ENCODE results near the gene TMEM11.
"Not testable (repeated sequence)": the region's sequence is repeated elsewhere in the genome, so short reads cannot be mapped to it uniquely, and the experiment has no call there.

TMEM11 gene

DNA sequence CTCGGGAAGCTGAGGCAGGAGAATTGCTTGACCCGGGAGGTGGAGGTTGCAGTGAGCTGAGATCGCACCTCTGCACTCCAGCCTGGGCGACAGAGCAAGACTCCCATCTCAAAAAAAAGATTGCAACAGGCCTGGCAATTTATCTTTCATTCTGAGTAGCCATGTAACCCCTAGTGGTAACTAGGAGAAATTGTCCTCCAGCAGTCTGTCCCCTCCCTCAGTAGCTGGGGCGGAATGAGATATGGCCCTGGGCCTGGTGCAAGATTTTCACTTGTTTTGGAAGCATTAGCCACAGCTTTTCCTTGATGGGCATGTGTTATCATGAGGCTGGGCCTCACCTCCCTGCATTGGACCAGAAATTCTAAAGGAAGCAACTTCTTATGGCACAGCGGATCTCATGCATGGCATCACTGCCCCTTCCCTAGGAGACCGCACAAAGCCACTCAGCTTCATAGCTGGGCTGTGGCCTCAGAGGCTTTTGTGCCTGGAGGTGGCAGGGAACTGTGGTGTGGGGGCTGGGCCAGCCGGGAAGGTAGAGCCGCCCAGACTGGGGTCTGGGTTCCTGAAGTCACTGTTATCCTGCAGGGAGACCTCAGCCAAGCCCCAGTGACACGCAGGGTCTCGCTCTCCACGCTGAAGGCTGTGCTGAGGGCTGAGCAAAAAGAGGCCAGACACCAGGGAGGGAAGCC, 25.9 kb upstream of the TMEM11 start:
- H3K9ac ChIP-seq (ENCODE audit: low read length), result no peak overlapping the region
- peaks cover 9% of the 10 kb centered on the region for H3K4me1 ChIP-seq (ENCODE audit: control insufficient read depth, low read depth, low read length)
- H3K4me3 ChIP-seq (ENCODE audit: low read length), result peak overlapping the region; percentile 14
- H3K27me3 ChIP-seq (ENCODE audit: control insufficient read depth, insufficient read depth, low read length), result no peaks in the 10 kb centered on the region
- no peak overlapping the region for H3K27ac ChIP-seq (ENCODE audit: low read length)
- no peaks in the 10 kb centered on the region for H3K36me3 ChIP-seq (ENCODE audit: control insufficient read depth, low read depth, low read length)
- no peaks in the 10 kb centered on the region for H3K9me3 ChIP-seq (ENCODE audit: control insufficient read depth, low read depth, low read length)

DNA sequence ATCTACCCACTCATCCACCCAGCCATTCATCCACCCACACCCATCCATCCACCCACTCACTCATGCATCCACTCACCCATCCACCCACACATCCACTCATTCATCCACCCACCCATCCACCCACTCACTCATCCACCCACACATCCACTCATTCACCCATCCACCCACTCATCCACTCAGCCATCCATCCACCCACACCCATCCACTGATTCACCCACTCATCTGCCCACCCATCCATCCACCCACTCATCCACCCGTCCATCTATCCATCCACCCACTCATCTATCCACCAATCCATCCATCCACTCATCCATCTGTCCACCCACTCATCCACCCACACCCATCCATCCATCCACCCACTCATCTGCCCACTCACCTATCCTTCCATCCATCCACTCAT, 22.0 kb upstream of the TMEM11 start:
- H3K27ac ChIP-seq (ENCODE audit: low read length), result no peak overlapping the region
- peaks cover 9% of the 10 kb centered on the region for H3K4me1 ChIP-seq (ENCODE audit: control insufficient read depth, low read depth, low read length)
- no peaks in the 10 kb centered on the region for H3K9me3 ChIP-seq (ENCODE audit: control insufficient read depth, low read depth, low read length)
- no peaks in the 10 kb centered on the region for H3K27me3 ChIP-seq (ENCODE audit: control insufficient read depth, insufficient read depth, low read length)
- H3K4me3 ChIP-seq (ENCODE audit: low read length), result no peak overlapping the region
- H3K36me3 ChIP-seq (ENCODE audit: control insufficient read depth, low read depth, low read length), result no peaks in the 10 kb centered on the region
- H3K9ac ChIP-seq (ENCODE audit: low read length), result no peak overlapping the region

DNA sequence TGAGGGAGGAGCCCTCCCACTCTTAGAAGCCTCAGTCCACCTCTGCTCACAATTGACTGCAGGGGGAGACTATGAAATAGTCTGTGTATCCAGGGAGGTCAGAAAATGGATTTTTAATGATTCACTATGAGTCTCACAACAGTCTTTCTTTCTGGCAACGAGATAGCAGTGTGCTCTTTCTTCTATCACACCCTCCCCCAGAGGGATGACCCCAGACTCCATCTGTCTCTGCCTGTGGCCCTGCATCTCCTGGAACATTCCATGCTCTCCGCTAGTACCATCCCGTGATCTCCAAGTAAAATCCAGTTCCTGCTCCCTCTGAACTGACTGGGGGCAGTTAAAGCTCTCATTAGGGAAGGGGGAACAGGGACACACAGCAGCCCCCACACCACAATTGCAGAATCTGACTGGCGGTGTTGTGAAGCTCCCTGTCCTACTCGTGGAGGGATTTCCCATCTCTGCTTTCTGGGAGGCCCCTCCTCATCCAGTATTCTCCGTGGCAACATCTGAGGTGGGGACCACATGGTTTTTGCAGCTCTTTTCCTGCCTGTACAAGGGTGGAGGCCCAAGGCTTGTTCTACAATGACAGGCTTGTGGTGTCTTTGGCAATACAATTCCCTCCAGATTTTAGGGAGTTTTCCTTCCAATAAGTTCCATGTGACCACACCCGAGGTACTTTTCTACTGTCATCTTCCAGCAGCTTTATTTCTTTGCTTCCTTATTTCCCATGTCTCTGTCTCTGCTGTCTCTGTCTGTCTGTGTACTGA, 19.8 kb upstream of the TMEM11 start:
- Histone ChIP-seq H3K9ac (ENCODE audit: low read length) (no peak overlapping the region), H3K4me3 (ENCODE audit: low read length) (no peak overlapping the region)

DNA sequence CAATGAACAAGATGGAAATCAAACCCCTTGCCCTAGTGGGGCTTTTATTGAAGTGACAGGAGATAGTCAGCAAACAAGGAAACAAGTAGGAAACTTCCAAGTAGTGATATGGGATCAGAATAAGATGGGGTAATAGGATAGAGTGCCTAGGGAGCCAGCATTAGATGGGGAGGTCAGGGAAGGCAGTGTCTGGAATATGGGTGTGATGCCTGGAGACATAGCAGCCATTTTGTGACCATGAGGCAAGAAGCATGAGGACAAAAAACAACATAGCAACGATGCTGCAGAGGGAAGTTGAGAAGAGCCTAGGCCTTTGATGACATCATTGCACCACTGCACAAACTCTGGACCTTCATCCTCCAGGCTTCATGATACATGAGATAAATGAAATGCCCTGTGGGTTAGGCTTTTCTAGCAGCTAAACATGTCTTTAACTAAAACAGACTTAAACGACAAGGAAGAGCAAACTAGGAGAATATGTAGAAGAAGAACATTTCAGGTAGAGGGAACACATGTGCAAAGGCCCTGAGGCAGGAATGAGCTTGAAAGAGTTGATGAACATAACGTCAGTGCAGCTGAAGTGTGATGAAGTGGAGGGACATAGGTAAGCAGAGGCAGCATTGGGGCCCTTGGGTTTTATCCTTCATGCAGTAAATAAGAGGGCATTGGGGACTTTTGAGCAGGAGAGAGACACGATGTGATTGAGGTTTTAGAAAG, 18.2 kb upstream of the TMEM11 start:
- Histone ChIP-seq H3K27ac (ENCODE audit: low read length) (no peak overlapping the region), H3K9me3 (ENCODE audit: control insufficient read depth, low read depth, low read length) (no peaks in the 10 kb centered on the region), H3K27me3 (ENCODE audit: control insufficient read depth, insufficient read depth, low read length) (no peaks in the 10 kb centered on the region)

More for the DNA sequence above, 19.8 kb upstream of the TMEM11 start:
- H3K9me3 ChIP-seq (ENCODE audit: control insufficient read depth, low read depth, low read length), result no peaks in the 10 kb centered on the region
- H3K36me3 ChIP-seq (ENCODE audit: control insufficient read depth, low read depth, low read length), result no peaks in the 10 kb centered on the region
- H3K27me3 ChIP-seq (ENCODE audit: control insufficient read depth, insufficient read depth, low read length), result no peaks in the 10 kb centered on the region
- no peaks in the 10 kb centered on the region for H3K4me1 ChIP-seq (ENCODE audit: control insufficient read depth, low read depth, low read length)
- no peak overlapping the region for H3K27ac ChIP-seq (ENCODE audit: low read length)

GRCh38 chr17:21231533-21231932, 17.6 kb upstream of the TMEM11 start:
- H3K9me3 ChIP-seq (ENCODE audit: control insufficient read depth, low read depth, low read length), result no peaks in the 10 kb centered on the region
- H3K4me3 ChIP-seq (ENCODE audit: low read length), result no peak overlapping the region
- no peak overlapping the region for H3K9ac ChIP-seq (ENCODE audit: low read length)
- no peak overlapping the region for H3K27ac ChIP-seq (ENCODE audit: low read length)
- no peaks in the 10 kb centered on the region for H3K36me3 ChIP-seq (ENCODE audit: control insufficient read depth, low read depth, low read length)
- no peaks in the 10 kb centered on the region for H3K27me3 ChIP-seq (ENCODE audit: control insufficient read depth, insufficient read depth, low read length)
- no peaks in the 10 kb centered on the region for H3K4me1 ChIP-seq (ENCODE audit: control insufficient read depth, low read depth, low read length)

More for the DNA sequence above, 18.2 kb upstream of the TMEM11 start:
- H3K36me3 ChIP-seq (ENCODE audit: control insufficient read depth, low read depth, low read length), result no peaks in the 10 kb centered on the region
- no peak overlapping the region for H3K9ac ChIP-seq (ENCODE audit: low read length)
- H3K4me1 ChIP-seq (ENCODE audit: control insufficient read depth, low read depth, low read length), result no peaks in the 10 kb centered on the region
- no peak overlapping the region for H3K4me3 ChIP-seq (ENCODE audit: low read length)

DNA sequence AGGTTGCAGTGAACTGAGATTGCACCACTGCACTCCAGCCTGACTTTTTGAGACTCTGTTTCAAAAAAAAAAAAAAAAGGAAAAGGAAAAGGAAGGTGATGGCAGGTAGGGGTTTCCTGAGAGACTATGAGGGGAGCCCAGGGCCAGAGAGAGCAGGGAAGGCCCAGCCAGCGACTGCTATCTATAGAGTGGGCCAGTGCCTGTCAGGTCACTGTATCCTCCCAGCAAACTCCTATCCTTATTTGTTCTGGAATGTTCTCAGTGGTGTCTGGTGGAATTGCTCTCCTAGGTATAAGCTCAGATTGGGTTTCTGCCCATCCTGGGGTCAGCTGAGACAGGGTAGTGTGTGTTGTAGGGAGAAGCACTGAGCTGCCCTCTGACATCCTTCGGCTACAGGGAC, 14.9 kb upstream of the TMEM11 start:
- H3K9me3 ChIP-seq (ENCODE audit: control insufficient read depth, low read depth, low read length), result no peaks in the 10 kb centered on the region
- H3K27me3 ChIP-seq (ENCODE audit: control insufficient read depth, insufficient read depth, low read length), result no peaks in the 10 kb centered on the region
- no peaks in the 10 kb centered on the region for H3K4me1 ChIP-seq (ENCODE audit: control insufficient read depth, low read depth, low read length)
- H3K36me3 ChIP-seq (ENCODE audit: control insufficient read depth, low read depth, low read length), result no peaks in the 10 kb centered on the region
- no peak overlapping the region for H3K27ac ChIP-seq (ENCODE audit: low read length)
- H3K9ac ChIP-seq (ENCODE audit: low read length), result no peak overlapping the region
- H3K4me3 ChIP-seq (ENCODE audit: low read length), result no peak overlapping the region

DNA sequence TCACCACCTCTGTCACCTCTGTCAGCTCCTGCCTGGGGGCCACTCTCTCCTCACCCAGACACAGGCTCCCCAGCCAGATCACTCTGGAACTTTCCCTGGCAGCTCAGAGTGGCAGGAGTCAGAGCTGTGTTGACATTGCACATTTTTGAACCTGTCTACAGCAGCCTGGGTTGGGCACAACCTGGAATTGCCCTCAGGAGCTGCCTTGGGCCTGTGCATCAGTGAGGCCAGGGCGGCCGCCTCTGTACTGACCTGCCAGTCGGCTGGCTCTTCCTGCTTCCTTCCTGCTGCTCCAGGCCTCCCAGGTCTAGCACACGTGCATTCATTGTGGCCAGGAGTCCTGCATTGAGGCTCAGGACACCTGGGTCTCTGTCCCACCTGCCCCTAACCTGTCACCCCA, 14.2 kb upstream of the TMEM11 start:
- Histone ChIP-seq H3K4me3 (ENCODE audit: low read length) (no peak overlapping the region), H3K9ac (ENCODE audit: low read length) (no peak overlapping the region), H3K4me1 (ENCODE audit: control insufficient read depth, low read depth, low read length) (no peaks in the 10 kb centered on the region), H3K27ac (ENCODE audit: low read length) (no peak overlapping the region), H3K27me3 (ENCODE audit: control insufficient read depth, insufficient read depth, low read length) (no peaks in the 10 kb centered on the region), H3K9me3 (ENCODE audit: control insufficient read depth, low read depth, low read length) (no peaks in the 10 kb centered on the region), H3K36me3 (ENCODE audit: control insufficient read depth, low read depth, low read length) (no peaks in the 10 kb centered on the region)

DNA sequence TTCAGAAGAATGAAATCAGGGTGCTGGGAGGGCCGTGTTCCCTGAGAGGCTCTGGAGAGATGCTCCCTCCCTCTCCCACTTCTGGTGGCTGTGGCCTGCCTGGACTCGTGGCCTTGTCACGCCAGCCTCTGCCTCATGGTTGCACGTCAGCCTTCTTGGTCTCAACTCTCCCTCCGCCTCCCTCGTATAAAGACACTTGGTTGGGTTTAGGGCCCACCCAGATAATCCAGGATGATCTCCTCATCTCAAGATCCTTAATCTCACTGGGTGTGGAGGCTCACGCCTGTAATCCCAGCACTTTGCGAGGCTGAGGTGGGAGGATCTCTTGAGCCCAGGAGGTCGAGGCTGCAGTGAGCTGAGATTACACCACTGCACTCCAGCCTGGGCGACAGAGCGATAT, 13.3 kb upstream of the TMEM11 start:
- H3K27ac ChIP-seq (ENCODE audit: low read length); H3K4me1 ChIP-seq (ENCODE audit: control insufficient read depth, low read depth, low read length); H3K9ac ChIP-seq (ENCODE audit: low read length); H3K27me3 ChIP-seq (ENCODE audit: control insufficient read depth, insufficient read depth, low read length); H3K4me3 ChIP-seq (ENCODE audit: low read length); H3K36me3 ChIP-seq (ENCODE audit: control insufficient read depth, low read depth, low read length); H3K9me3 ChIP-seq (ENCODE audit: control insufficient read depth, low read depth, low read length): not testable (repeated sequence)

DNA sequence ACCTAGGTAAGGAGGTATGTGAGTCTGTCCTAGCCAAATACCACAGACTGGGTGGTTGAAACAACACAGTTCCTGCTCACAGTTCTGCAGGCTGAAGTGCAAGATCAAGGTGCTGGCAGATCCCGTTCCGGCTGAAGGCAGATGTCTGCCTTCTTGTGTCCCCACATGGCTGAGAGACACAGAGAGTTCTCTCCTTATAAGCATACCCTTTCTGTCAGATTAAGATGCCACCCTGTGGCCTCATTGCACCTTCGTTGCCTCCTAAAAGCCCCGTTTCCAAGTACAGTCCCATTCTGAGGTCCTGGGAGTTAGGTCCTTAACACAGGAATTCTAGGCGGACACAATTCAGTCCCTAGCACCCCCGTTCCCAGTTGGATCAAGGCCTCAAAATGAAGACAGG, 9.1 kb upstream of the TMEM11 start:
- Histone ChIP-seq H3K4me1 (ENCODE audit: control insufficient read depth, low read depth, low read length) (no peaks in the 10 kb centered on the region), H3K9me3 (ENCODE audit: control insufficient read depth, low read depth, low read length) (no peaks in the 10 kb centered on the region), H3K36me3 (ENCODE audit: control insufficient read depth, low read depth, low read length) (no peaks in the 10 kb centered on the region), H3K4me3 (ENCODE audit: low read length) (no peak overlapping the region), H3K27me3 (ENCODE audit: control insufficient read depth, insufficient read depth, low read length) (no peaks in the 10 kb centered on the region), H3K9ac (ENCODE audit: low read length) (no peak overlapping the region), H3K27ac (ENCODE audit: low read length) (no peak overlapping the region)

DNA sequence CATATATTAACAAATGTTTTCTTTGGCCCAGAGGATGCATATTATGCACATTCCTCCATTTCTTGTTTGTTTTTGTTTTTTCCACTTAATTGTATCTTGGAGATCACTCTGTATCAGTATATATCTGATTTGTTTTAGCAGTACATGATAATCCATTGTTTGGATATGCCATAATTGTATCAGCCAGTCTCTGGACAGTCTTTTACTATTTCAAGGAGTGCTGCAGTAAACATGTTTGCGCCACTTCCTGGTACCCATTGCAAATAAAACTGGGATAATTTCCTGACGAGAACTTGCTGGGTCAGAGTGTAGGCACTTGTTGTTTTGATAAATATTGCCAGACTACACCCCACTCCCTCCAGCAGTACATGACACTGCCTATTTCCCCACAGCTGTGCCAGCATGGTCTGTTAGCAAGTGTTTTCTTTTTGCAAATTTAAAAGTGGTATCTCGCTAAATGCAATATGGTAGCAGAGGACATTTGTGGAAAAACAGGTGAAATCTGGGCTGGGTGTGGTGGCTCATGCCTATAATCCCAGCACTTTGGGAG, 4.9 kb upstream of the TMEM11 start:
- H3K27me3 ChIP-seq (ENCODE audit: control insufficient read depth, insufficient read depth, low read length), result no peaks in the 10 kb centered on the region
- H3K4me3 ChIP-seq (ENCODE audit: low read length), result no peak overlapping the region
- no peaks in the 10 kb centered on the region for H3K36me3 ChIP-seq (ENCODE audit: control insufficient read depth, low read depth, low read length)
- no peak overlapping the region for H3K27ac ChIP-seq (ENCODE audit: low read length)
- H3K9ac ChIP-seq (ENCODE audit: low read length), result no peak overlapping the region
- H3K4me1 ChIP-seq (ENCODE audit: control insufficient read depth, low read depth, low read length), result peaks cover 13% of the 10 kb centered on the region
- no peaks in the 10 kb centered on the region for H3K9me3 ChIP-seq (ENCODE audit: control insufficient read depth, low read depth, low read length)

GRCh38 chr17:21218101-21218500, 4.1 kb upstream of the TMEM11 start:
- H3K4me3 ChIP-seq (ENCODE audit: low read length), result no peak overlapping the region
- no peaks in the 10 kb centered on the region for H3K9me3 ChIP-seq (ENCODE audit: control insufficient read depth, low read depth, low read length)
- H3K9ac ChIP-seq (ENCODE audit: low read length), result no peak overlapping the region
- H3K36me3 ChIP-seq (ENCODE audit: control insufficient read depth, low read depth, low read length), result no peaks in the 10 kb centered on the region
- H3K27me3 ChIP-seq (ENCODE audit: control insufficient read depth, insufficient read depth, low read length), result no peaks in the 10 kb centered on the region
- H3K27ac ChIP-seq (ENCODE audit: low read length), result no peak overlapping the region
- peaks cover 13% of the 10 kb centered on the region for H3K4me1 ChIP-seq (ENCODE audit: control insufficient read depth, low read depth, low read length)

All from iPS-18a (cell line).